HEK293T (cell line): ENCODE results near the gene IRF2.

Experiments used
- ARNT ChIP-seq: fragments of 450-650 bp; IDR thresholded peaks from 2 replicates; pipeline ENCODE4 v1.6.1; 2017; ENCODE audit warnings: mild to moderate bottlenecking
- BHLHE40 ChIP-seq: fragments of 450-650 bp; IDR thresholded peaks from 2 replicates; pipeline ENCODE4 v1.6.1; 2016; ENCODE audit warnings: mild to moderate bottlenecking, moderate library complexity, borderline replicate concordance
- ELF4 ChIP-seq: fragments of 450-650 bp; IDR thresholded peaks from 2 replicates; pipeline ENCODE4 v1.6.1; 2017; ENCODE audit warnings: antibody characterized with exemption
- FOXA1 ChIP-seq: fragments of 450-650 bp; IDR thresholded peaks from 2 replicates; pipeline ENCODE4 v1.6.1; 2016; ENCODE audit warnings: mild to moderate bottlenecking
- FOXK2 ChIP-seq: fragments of 450-650 bp; IDR thresholded peaks from 2 replicates; pipeline ENCODE4 v1.6.1; 2016; ENCODE audit warnings: mild to moderate bottlenecking
- FOXM1 ChIP-seq: fragments of 450-650 bp; IDR thresholded peaks from 2 replicates; pipeline ENCODE4 v1.6.1; 2017; ENCODE audit warnings: mild to moderate bottlenecking, borderline replicate concordance
- L3MBTL2 ChIP-seq: fragments of 450-650 bp; conservative IDR thresholded peaks from 2 replicates; pipeline ENCODE4 v1.6.1; 2016; ENCODE audit warnings: mild to moderate bottlenecking
- SP1 ChIP-seq: fragments of 450-650 bp; IDR thresholded peaks from 2 replicates; pipeline ENCODE4 v1.6.1; 2017
- TARDBP ChIP-seq: fragments of 450-650 bp; IDR thresholded peaks from 2 replicates; pipeline ENCODE4 v1.6.1; 2016

DNA sequence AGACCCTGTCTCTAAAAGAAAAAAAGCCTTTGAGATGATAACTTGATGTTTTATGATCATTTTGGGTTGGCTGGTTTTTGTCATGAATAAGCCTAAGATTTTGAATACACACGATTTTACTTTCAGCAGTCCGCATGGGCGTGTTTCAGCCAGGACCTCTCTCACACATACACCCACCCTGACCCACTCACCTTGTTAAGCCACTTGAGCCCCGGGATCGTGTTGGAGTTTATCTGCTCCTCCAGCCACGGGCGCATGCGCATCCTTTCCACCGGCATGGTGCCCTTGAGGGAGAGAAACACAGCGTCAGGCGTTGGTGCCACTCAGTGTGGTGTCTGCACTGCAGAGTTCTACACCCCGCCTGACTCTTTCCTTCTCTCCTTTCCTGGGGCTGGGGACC, 45.6 kb downstream of the IRF2 start:
- TF ChIP-seq FOXA1 = no peak
- no peak for TF ChIP-seq L3MBTL2
- TF ChIP-seq ARNT = no peak
- TF ChIP-seq FOXM1 = no peak
- TF ChIP-seq SP1 = no peak
- TF ChIP-seq BHLHE40 = no peak
- TF ChIP-seq TARDBP = no peak
- no peak for TF ChIP-seq ELF4
- TF ChIP-seq FOXK2 = no peak
